Panc1 (cell line): ENCODE measurements around the gene PANK1.

ENCODE experiments used
- POLR2AphosphoS5 ChIP-seq: IDR thresholded peaks from 2 replicates; pipeline ENCODE4 v1.6.1; 2012; ENCODE audit warnings: mild to moderate bottlenecking, low read depth, low read length, moderate library complexity
- TF ChIP-seq, protein P1 (sequence below): fragments of 450-650 bp; IDR thresholded peaks from 2 replicates; pipeline ENCODE4 v1.5.1; 2017; ENCODE audit warnings: mild to moderate bottlenecking
- TF ChIP-seq, protein P2 (sequence below), 2 experiments: IDR thresholded peaks; 2 replicates each; pipeline ENCODE4 v1.6.1; 2011 to 2012; ENCODE audit warnings: low read depth in 2 of 2, control low read depth in 1 of 2, low read length in 1 of 2, mild to moderate bottlenecking in 1 of 2, moderate library complexity in 1 of 2; ENCODE audit not compliant: insufficient read depth in 1 of 2

DNA sequence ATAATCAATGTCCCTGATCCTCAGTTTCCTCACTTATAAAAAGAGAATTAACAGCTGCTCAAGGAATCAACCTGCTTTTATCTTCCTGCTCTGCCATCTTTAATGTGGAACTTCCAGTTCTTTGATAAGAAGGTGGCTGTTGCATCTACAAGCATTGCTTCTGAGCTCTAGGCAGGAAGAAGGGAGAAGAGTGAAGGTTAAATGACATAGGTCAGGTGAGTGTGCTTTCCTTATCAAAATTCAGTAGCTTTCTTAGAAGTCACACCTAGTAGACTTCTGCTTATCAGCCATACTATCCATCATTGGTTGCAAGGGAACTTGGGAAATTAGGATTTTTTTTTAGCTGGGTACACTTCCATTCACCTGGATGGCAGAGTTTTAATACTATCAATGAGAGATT lies 32.3 kb upstream of the PANK1 start:
- TF ChIP-seq, protein P1, sequence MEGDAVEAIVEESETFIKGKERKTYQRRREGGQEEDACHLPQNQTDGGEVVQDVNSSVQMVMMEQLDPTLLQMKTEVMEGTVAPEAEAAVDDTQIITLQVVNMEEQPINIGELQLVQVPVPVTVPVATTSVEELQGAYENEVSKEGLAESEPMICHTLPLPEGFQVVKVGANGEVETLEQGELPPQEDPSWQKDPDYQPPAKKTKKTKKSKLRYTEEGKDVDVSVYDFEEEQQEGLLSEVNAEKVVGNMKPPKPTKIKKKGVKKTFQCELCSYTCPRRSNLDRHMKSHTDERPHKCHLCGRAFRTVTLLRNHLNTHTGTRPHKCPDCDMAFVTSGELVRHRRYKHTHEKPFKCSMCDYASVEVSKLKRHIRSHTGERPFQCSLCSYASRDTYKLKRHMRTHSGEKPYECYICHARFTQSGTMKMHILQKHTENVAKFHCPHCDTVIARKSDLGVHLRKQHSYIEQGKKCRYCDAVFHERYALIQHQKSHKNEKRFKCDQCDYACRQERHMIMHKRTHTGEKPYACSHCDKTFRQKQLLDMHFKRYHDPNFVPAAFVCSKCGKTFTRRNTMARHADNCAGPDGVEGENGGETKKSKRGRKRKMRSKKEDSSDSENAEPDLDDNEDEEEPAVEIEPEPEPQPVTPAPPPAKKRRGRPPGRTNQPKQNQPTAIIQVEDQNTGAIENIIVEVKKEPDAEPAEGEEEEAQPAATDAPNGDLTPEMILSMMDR, result no peak
- no peak for TF ChIP-seq POLR2AphosphoS5
- TF ChIP-seq, protein P2, sequence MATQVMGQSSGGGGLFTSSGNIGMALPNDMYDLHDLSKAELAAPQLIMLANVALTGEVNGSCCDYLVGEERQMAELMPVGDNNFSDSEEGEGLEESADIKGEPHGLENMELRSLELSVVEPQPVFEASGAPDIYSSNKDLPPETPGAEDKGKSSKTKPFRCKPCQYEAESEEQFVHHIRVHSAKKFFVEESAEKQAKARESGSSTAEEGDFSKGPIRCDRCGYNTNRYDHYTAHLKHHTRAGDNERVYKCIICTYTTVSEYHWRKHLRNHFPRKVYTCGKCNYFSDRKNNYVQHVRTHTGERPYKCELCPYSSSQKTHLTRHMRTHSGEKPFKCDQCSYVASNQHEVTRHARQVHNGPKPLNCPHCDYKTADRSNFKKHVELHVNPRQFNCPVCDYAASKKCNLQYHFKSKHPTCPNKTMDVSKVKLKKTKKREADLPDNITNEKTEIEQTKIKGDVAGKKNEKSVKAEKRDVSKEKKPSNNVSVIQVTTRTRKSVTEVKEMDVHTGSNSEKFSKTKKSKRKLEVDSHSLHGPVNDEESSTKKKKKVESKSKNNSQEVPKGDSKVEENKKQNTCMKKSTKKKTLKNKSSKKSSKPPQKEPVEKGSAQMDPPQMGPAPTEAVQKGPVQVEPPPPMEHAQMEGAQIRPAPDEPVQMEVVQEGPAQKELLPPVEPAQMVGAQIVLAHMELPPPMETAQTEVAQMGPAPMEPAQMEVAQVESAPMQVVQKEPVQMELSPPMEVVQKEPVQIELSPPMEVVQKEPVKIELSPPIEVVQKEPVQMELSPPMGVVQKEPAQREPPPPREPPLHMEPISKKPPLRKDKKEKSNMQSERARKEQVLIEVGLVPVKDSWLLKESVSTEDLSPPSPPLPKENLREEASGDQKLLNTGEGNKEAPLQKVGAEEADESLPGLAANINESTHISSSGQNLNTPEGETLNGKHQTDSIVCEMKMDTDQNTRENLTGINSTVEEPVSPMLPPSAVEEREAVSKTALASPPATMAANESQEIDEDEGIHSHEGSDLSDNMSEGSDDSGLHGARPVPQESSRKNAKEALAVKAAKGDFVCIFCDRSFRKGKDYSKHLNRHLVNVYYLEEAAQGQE (IDR thresholded peaks at IDR 0.05; ENCODE audit: insufficient read depth in 1 of 2, low read depth in 2 of 2, low read length in 1 of 2), result no peak
